B cell (primary cell): ENCODE measurements around the gene EIF4G2. TPM values are rescaled to one million over a fixed set of nuclear protein-coding genes. Genes with fewer than 3 reads are reported as not detected.

Source experiments
- ATAC-seq: fragments of 200-7000 bp; cut with Tn5 transposase; one replicate; pipeline ENCODE4 v1.10.0; 2021; ENCODE audit warnings: low read depth, mild to moderate bottlenecking, moderate number of reproducible peaks, moderate library complexity
- CTCF ChIA-PET: fragments of 350-600 bp; sonication (Branson Sonifier 250); formaldehyde crosslinking; loops from one replicate; lab custom pipeline; 2021; ENCODE audit warnings: antibody characterized with exemption, inconsistent platforms; lab: Charles Lee
- POLR2A ChIA-PET: fragments of 350-600 bp; sonication (Branson Sonifier 250); formaldehyde crosslinking; loops from one replicate; lab custom pipeline; 2021; ENCODE audit warnings: antibody characterized with exemption; lab: Charles Lee
- DNase-seq: peaks from one replicate; pipeline ENCODE4 v3.0.0; 2013
- H2AFZ ChIP-seq: 2 replicates; pipeline ENCODE4 v1.6.1; 2012; ENCODE audit warnings: mild to moderate bottlenecking, low read depth, low read length; ENCODE audit not compliant: insufficient read depth, poor library complexity, severe bottlenecking
- H3K27ac ChIP-seq, 2 donors: 1 replicate in 1 of 2; 2 replicates in 1 of 2; pipeline ENCODE4 v1.5.1; 2012 to 2013; ENCODE audit warnings: low read length in 2 of 2, mild to moderate bottlenecking in 2 of 2, moderate library complexity in 1 of 2
- H3K27me3 ChIP-seq, 4 experiments: fragments of 200-600 bp in 1 of 4; sonication (generic) in 1 of 4; replicated peaks in 1 of 4; 1 replicate in 2 of 4; 2 replicates in 2 of 4; pipeline versions ENCODE4 v1.6.1 to v1.7.0; 2013 to 2016; ENCODE audit warnings: low read length in 3 of 4, mild to moderate bottlenecking in 2 of 4, mixed read lengths in 1 of 4, moderate library complexity in 1 of 4; ENCODE audit not compliant: insufficient read depth in 4 of 4, control insufficient read depth in 3 of 4; ENCODE audit errors: control extremely low read depth in 1 of 4
- H3K36me3 ChIP-seq, 2 experiments: replicated peaks in 1 of 2; 1 replicate in 1 of 2; 2 replicates in 1 of 2; pipeline versions ENCODE4 v1.6.1 to v1.7.1; 2013; ENCODE audit warnings: low read length in 1 of 2; ENCODE audit not compliant: insufficient read depth in 2 of 2, control insufficient read depth in 1 of 2; ENCODE audit errors: control extremely low read depth in 1 of 2, extremely low read depth in 1 of 2
- H3K4me1 ChIP-seq, 2 donors: fragments of 200-600 bp in 1 of 2; sonication (generic) in 1 of 2; 1 replicate in 1 of 2; 2 replicates in 1 of 2; pipeline versions ENCODE4 v1.5.1 to v1.6.1; 2013 to 2017; ENCODE audit warnings: low read length in 2 of 2; ENCODE audit not compliant: control insufficient read depth in 2 of 2, insufficient read depth in 2 of 2
- H3K4me2 ChIP-seq: replicated peaks from 2 replicates; pipeline ENCODE3; 2012; ENCODE audit warnings: mild to moderate bottlenecking, low read depth, low read length; ENCODE audit not compliant: poor library complexity, severe bottlenecking
- H3K4me3 ChIP-seq, 5 experiments: fragments of 200-600 bp in 1 of 5; sonication (generic) in 1 of 5; 1 replicate in 3 of 5; 2 replicates in 2 of 5; pipeline versions ENCODE4 v1.5.1 to v1.7.0; 2011 to 2016; ENCODE audit warnings: low read length in 4 of 5, mild to moderate bottlenecking in 4 of 5, low read depth in 2 of 5, control low read depth in 1 of 5, moderate library complexity in 1 of 5; ENCODE audit not compliant: insufficient read depth in 1 of 5; ENCODE audit errors: control extremely low read depth in 1 of 5, extremely low read depth in 1 of 5
- H3K79me2 ChIP-seq: fragments of 200-600 bp; sonication (generic); one replicate; pipeline ENCODE4 v1.6.0; 2016; ENCODE audit warnings: low read length; ENCODE audit not compliant: control insufficient read depth, insufficient read depth
- H3K9ac ChIP-seq: fragments of 200-600 bp; sonication (generic); 2 replicates; pipeline ENCODE4 v1.6.1; 2017; ENCODE audit warnings: mild to moderate bottlenecking, low read length, moderate library complexity
- H3K9me3 ChIP-seq, 3 donors: one replicate each; pipeline versions ENCODE4 v1.6.1 to v1.7.1; 2013; ENCODE audit warnings: low read length in 2 of 3; ENCODE audit not compliant: control insufficient read depth in 2 of 3, insufficient read depth in 1 of 3; ENCODE audit errors: control extremely low read depth in 1 of 3
- H4K20me1 ChIP-seq: 2 replicates; pipeline ENCODE4 v1.6.0; 2012; ENCODE audit warnings: mild to moderate bottlenecking, low read length; ENCODE audit not compliant: insufficient read depth, control insufficient read depth, poor library complexity, severe bottlenecking
- H3K27ac Mint-ChIP-seq: one replicate; pipeline ENCODE4 v1.8.0; 2021; ENCODE audit warnings: mixed read lengths
- H3K27me3 Mint-ChIP-seq: one replicate; pipeline ENCODE4 v1.8.0; 2021; ENCODE audit warnings: mixed read lengths
- H3K4me1 Mint-ChIP-seq: one replicate; pipeline ENCODE4 v1.8.0; 2021; ENCODE audit warnings: mixed read lengths
- H3K4me3 Mint-ChIP-seq: one replicate; pipeline ENCODE4 v1.8.0; 2021; ENCODE audit warnings: mixed read lengths
- H3K9me3 Mint-ChIP-seq: one replicate; pipeline ENCODE4 v1.8.0; 2022; ENCODE audit warnings: mixed read lengths; ENCODE audit not compliant: insufficient read depth
- CTCF ChIP-seq: fragments of 200-600 bp; IDR thresholded peaks from one replicate; pipeline ENCODE4 v1.8.0; 2022; ENCODE audit warnings: antibody characterized with exemption, mild to moderate bottlenecking
- EZH2 ChIP-seq: IDR thresholded peaks from 2 replicates; pipeline ENCODE4 v1.6.1; 2012; ENCODE audit warnings: borderline replicate concordance, low read depth, mild to moderate bottlenecking, moderate library complexity, low read length; ENCODE audit not compliant: insufficient read depth, poor library complexity, severe bottlenecking
- WGBS: methylation state at CpG from one replicate; pipeline ENCODE4 v1.1.5; 2013; ENCODE audit warnings: missing lambda C conversion rate; ENCODE audit not compliant: insufficient coverage; 5-methylcytosine and 5-hydroxymethylcytosine counted together
- intact Hi-C: fragments of 100-400 bp; cut with micrococcal nuclease; formaldehyde crosslinking; loops from one replicate; pipeline ENCODE4 v1.10.0; 2022
- polyA plus RNA-seq: library from polyadenylated mRNA; depleted of rRNA; stranded (reverse); fragments of >200 nt; gene quantifications from 2 replicates; pipeline ENCODE4 v1.2.3, GENCODE V29; 2012
- total RNA-seq, 2 donors: library from RNA; stranded (reverse); fragments of 120-200 nt in 1 of 2; gene quantifications; 1 replicate in 1 of 2; 2 replicates in 1 of 2; pipeline versions ENCODE4 v1.2.3 to v1.2.4, GENCODE V29; 2013 to 2022

Gene EIF4G2
- total and polyA plus RNA-seq, 2 donors (not counting 1 experiment from before 2014, with no cell fraction given), result 275 to 592 TPM

GRCh38 chr11:10751581-10751940 is 57.2 kb downstream of the EIF4G2 start:
- intact Hi-C loops, result loop anchor here (1.0 to 5.0 kb wide), 7 partner anchors 11 to 1291 kb away; partner anchors contain the start of genes EIF4G2, RNF141, ZBED5 and ZNF143
- peak overlapping the region; percentile 90 for H2AFZ ChIP-seq
- H3K4me3 ChIP-seq, result peak overlapping the region; percentile 77 to 96 (median 92)
- no peak for TF ChIP-seq EZH2
- no peak for TF ChIP-seq CTCF
- peaks cover 11% of the 10 kb centered on the region for H3K79me2 ChIP-seq
- Mint-ChIP-seq H3K4me1 (peaks cover 21% of the 10 kb centered on the region), H3K9me3 (no peaks in the 10 kb centered on the region), H3K27ac (peak overlapping the region; percentile 91), H3K4me3 (peak overlapping the region; percentile 95), H3K27me3 (no peaks in the 10 kb centered on the region)
- H3K27me3 ChIP-seq, result no peaks in the 10 kb centered on the region
- H3K9ac ChIP-seq, result peak overlapping the region; percentile 91
- no peaks in the 10 kb centered on the region for H3K9me3 ChIP-seq
- 2% methylated on average over 8 of the region's 14 CpGs for WGBS
- no peaks in the 10 kb centered on the region for H4K20me1 ChIP-seq
- H3K4me1 ChIP-seq, result peaks cover 8 to 12% of the 10 kb centered on the region in 2 donors
- H3K36me3 ChIP-seq, result peaks cover 10 to 32% of the 10 kb centered on the region in 2 experiments
- ChIA-PET POLR2A (interaction anchor here (0.8 to 1.5 kb wide), 6 partner anchors 10 to 309 kb away, joined by 3 to 20 read pairs (median 4); partner anchors contain the start of genes EIF4G2 and ZBED5), CTCF (interaction anchor here (0.6 to 1.7 kb wide), 11 partner anchors 9 to 1836 kb away, joined by 3 to 6 read pairs (median 3); no protein-coding TSS in a partner anchor)
- DNase-seq (no peak), ATAC-seq (peak; percentile 10)
- peak overlapping the region; percentile 74 for H3K4me2 ChIP-seq
- peak overlapping the region; percentile 78 to 85 for H3K27ac ChIP-seq
